ENCODE data around the gene PNPLA5.

DNA sequence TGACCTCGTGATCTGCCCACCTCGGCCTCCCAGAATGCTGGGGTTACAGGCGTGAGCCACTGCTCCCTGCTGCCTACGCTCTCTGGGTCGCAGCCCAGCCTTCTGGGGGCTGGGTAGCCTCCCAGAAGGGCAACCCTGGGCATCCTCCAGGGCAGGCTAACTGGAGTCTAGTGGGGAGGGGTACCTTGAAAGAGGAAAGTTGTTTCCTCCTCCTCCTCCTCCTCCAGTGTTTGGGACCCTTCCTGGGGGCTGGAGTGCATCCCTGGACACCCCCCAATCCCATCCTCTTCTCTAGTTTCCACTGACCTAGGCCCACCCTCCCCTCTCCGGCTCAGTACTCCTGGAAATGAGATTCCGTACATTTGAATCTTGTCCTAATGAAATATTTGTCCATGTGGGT lies 33.1 kb upstream of the PNPLA5 start:
- TF ChIP-seq CTCF (conservative IDR thresholded peaks at IDR 0.05; ENCODE audit: low read depth, low read length) = no peak
- no peak for TF ChIP-seq EZH2 (IDR thresholded peaks at IDR 0.05; ENCODE audit: low read length, unreplicated experiment)
- TF ChIP-seq EZH2phosphoT487 (IDR thresholded peaks at IDR 0.05; ENCODE audit: borderline replicate concordance, low read length) = no peak
